ENCODE data around the gene RFX1. TPM values are rescaled to one million over a fixed set of nuclear protein-coding genes. Genes with fewer than 3 reads are reported as not detected.

RFX1 gene
- total RNA-seq, 1 experiment from 2014 or later = 4.4 TPM

DNA sequence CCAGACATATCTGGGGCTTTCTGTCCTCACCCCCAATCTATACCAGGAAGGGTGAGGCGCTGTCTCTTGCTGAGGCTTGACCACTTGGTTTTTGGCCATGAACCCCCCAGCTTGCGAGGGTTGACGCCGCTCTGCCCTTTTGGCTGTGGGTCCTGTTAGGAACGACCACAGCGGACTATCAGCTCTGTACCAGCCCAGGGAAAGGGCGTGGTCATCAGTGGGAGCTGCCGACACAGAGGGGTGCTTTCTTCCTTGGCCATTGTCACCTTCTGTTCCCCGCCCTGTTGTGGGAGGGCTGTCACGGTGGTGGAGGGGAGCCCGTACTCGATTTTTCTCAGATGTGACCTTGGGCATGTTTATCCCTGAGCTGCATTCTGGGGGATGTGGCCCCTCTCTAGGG lies 48.1 kb downstream of the RFX1 start:
- Histone ChIP-seq H3K4me1 (no peaks in the 10 kb centered on the region; the same call in 1 of the 2 replicates), H3K36me3 (peaks cover 68% of the 10 kb centered on the region), H3K9me3 (replicated peaks) (no peaks in the 10 kb centered on the region), H3K4me3 (no peak overlapping the region), H3K27me3 (no peaks in the 10 kb centered on the region), H3K27ac (no peak overlapping the region)
- DNase-seq = no peak

- no peaks in the 10 kb centered on the region; the same call in 1 of the 2 replicates for H3K4me1 ChIP-seq
- H3K27me3 ChIP-seq = no peaks in the 10 kb centered on the region
- no peak overlapping the region for H3K4me3 ChIP-seq
- DNase-seq = no peak
- no peak overlapping the region for H3K27ac ChIP-seq
- no peaks in the 10 kb centered on the region for H3K9me3 ChIP-seq (replicated peaks)
- H3K36me3 ChIP-seq = peaks cover 65% of the 10 kb centered on the region
Observed at GRCh38 chr19:13957051-13957450, 49.1 kb downstream of the RFX1 start.

DNA sequence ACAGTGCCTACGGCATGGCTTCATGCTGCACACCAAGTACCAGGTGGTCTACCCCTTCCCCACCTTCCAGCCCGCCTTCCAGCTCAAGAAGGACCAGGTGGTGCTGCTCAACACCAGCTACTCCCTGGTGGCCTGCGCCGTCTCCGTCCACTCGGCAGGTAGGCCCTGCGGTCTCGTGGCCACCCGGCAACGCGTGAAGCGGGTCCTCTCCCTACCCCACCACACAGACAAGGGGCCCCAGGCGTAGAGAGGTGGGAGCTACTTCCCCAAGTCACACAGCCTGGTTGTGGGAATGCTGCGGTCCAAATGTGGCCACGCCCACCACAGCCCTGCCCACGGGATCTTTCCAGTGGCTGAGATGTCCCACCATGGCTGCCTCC lies 49.8 kb downstream of the RFX1 start:
- no peak for DNase-seq
- no peak overlapping the region for H3K4me3 ChIP-seq
- H3K9me3 ChIP-seq (replicated peaks) = no peaks in the 10 kb centered on the region
- H3K4me1 ChIP-seq = no peaks in the 10 kb centered on the region; the same call in 1 of the 2 replicates
- no peak overlapping the region for H3K27ac ChIP-seq
- peaks cover 60% of the 10 kb centered on the region for H3K36me3 ChIP-seq
- no peaks in the 10 kb centered on the region for H3K27me3 ChIP-seq

DNA sequence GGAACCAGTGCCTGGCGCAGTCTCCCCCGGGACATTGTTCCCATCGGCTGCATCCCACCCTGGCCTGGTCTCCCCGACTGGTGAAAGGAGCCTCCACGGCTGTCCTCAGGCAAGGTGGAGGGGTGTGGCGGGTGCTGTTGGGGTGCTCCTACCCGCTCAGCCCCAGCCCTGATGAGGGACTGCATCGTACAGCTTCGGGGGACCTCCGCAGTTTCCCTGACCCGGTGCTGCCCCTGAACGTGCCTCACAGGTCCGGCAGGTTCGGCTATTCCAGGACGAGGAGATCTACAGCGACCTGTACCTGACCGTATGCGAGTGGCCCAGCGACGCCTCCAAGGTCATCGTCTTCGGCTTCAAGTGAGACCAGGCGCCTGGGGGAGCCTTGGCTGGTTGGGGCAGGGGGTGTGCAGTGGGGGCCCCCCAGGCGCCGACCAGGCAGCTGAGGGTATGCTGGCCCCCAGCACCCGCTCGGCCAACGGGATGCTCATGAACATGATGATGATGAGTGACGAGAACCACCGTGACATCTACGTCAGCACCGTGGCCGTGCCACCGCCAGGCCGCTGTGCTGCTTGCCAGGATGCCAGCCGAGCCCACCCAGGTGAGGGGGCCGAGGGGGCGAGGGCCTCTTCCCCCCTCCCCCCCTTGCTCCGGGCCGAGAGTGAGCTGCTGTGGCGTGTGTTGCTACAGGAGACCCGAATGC lies 50.3 kb downstream of the RFX1 start:
- H3K9me3 ChIP-seq (replicated peaks) = no peaks in the 10 kb centered on the region
- DNase-seq = no peak
- H3K36me3 ChIP-seq = peaks cover 58% of the 10 kb centered on the region
- H3K4me3 ChIP-seq = no peak overlapping the region
- no peaks in the 10 kb centered on the region; the same call in 1 of the 2 replicates for H3K4me1 ChIP-seq
- no peak overlapping the region for H3K27ac ChIP-seq
- no peaks in the 10 kb centered on the region for H3K27me3 ChIP-seq

DNA sequence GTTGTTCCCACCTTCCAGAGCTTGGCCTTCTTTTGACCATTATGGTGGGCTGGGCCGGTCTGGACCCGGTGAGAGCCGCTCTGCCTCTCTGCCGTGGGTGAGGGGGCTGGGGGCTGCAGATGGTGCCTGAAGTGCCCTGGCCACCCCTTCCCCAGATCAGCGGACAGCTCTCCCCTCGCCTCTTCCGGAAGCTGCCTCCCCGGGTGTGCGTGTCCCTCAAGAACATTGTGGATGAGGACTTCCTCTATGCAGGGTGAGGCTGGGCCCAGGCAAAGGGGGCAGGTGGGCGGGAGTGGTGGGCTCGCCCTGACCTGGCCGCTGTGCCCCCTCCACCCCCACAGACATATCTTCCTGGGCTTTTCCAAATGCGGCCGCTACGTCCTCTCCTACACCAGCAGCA lies 51.9 kb downstream of the RFX1 start:
- peaks cover 43% of the 10 kb centered on the region for H3K36me3 ChIP-seq
- no peaks in the 10 kb centered on the region; the same call in 1 of the 2 replicates for H3K4me1 ChIP-seq
- H3K9me3 ChIP-seq (replicated peaks) = no peaks in the 10 kb centered on the region
- no peaks in the 10 kb centered on the region for H3K27me3 ChIP-seq
- no peak overlapping the region for H3K27ac ChIP-seq
- DNase-seq = no peak
- no peak overlapping the region for H3K4me3 ChIP-seq

DNA sequence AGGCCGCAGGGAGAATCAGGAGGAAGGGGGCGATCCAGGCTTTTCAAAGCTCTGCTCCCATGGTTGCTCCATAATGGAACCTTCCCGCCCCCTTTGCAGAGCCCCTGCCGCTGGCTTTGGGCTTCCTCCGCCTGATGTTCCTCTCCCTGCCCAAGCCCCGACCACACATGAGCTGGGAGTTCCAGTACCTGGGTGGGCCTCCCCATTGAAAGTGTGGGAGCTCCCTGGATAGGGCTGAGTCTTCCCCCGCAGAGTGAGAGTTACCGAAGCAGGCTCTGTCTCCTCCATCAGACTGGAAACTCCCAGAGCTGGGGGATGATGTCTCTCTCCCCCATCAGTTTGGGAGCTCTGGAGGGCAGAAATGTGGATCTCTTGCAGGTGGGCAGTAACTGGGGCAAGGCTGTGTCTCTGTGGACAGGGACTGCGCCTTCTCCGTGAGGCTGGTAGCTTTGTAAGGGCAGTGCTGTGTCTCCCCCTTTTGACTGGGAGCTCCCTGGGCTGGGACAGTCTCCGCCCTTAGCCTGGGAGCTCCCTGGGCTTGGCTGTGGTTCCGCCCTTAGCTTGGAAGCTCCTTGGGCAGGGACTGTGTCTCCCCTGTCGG lies 53.1 kb downstream of the RFX1 start:
- H3K4me1 ChIP-seq = no peaks in the 10 kb centered on the region; the same call in 1 of the 2 replicates
- peak overlapping the region; percentile 86 for H3K4me3 ChIP-seq
- H3K9me3 ChIP-seq (replicated peaks) = no peaks in the 10 kb centered on the region
- peak; percentile 48 to 51 for DNase-seq
- H3K36me3 ChIP-seq = peaks cover 32% of the 10 kb centered on the region
- no peak overlapping the region for H3K27ac ChIP-seq
- no peaks in the 10 kb centered on the region for H3K27me3 ChIP-seq

DNA sequence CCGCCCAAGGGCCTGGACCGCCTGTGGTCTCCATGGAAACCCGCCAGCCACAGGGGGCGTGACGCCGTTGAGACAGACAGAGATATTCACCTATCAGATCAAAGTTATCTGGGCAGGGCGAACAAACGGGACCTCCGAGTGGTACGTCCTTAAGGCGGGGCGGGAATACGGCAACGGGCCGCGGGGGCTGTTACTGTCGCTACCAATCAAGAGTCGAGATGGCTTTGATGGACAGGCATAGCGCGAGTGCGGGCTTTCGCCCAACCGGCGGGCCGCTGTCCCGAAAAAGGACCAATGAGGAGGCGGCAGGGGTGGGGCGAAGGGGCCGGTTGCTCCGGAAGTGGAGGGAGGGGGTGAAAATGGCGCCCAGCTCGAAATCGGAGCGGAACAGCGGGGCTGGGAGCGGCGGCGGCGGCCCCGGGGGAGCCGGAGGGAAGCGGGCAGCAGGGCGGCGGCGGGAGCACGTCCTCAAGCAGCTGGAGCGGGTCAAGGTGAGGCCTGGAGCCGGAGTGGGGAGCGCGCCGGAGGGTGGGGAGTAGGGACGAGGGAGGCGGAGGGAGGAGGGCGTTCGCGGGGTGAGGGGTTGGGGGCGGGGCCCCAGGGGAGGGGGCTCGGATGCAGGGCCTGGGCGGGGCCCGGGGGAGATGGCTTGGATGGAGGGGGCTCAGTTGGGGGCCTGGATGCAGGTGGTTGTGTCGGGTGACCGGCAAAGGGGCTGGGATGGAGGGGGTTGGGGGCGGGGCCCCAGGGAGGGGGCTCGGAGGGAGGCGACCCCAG lies 53.8 kb downstream of the RFX1 start, which contains the start of gene DCAF15:
Gene DCAF15, plus strand, starts transcription at position 356 of the 777 bp plus-strand sequence. Its CDS starts 4 bp downstream, at position 360.
- no peaks in the 10 kb centered on the region; the same call in 1 of the 2 replicates for H3K4me1 ChIP-seq
- peak; percentile 100 for DNase-seq
- no peaks in the 10 kb centered on the region for H3K9me3 ChIP-seq (replicated peaks)

GRCh38 chr19:13951799-13952153 lies 54.3 kb downstream of the RFX1 start:
- DNase-seq = no peak
- Histone ChIP-seq H3K4me3 (peak overlapping the region; percentile 86), H3K4me1 (no peaks in the 10 kb centered on the region; the same call in 1 of the 2 replicates), H3K27ac (no peak overlapping the region), H3K27me3 (no peaks in the 10 kb centered on the region), H3K9me3 (replicated peaks) (no peaks in the 10 kb centered on the region), H3K36me3 (peaks cover 22% of the 10 kb centered on the region)

More for the DNA sequence above, 53.8 kb downstream of the RFX1 start, which contains the start of gene DCAF15:
- Histone ChIP-seq H3K36me3 (peaks cover 28% of the 10 kb centered on the region), H3K27me3 (no peaks in the 10 kb centered on the region), H3K27ac (peak within 1 kb of the TSS; percentile 85), H3K4me3 (peak within 1 kb of the TSS; percentile 86)

GRCh38 chr19:13951043-13951442 lies 55.1 kb downstream of the RFX1 start:
- H3K9me3 ChIP-seq (replicated peaks) = no peaks in the 10 kb centered on the region
- H3K36me3 ChIP-seq = peaks cover 15% of the 10 kb centered on the region
- H3K27ac ChIP-seq = no peak overlapping the region
- no peak overlapping the region for H3K4me3 ChIP-seq
- no peak for DNase-seq
- H3K27me3 ChIP-seq = no peaks in the 10 kb centered on the region
- H3K4me1 ChIP-seq = no peaks in the 10 kb centered on the region; the same call in 1 of the 2 replicates

DNA sequence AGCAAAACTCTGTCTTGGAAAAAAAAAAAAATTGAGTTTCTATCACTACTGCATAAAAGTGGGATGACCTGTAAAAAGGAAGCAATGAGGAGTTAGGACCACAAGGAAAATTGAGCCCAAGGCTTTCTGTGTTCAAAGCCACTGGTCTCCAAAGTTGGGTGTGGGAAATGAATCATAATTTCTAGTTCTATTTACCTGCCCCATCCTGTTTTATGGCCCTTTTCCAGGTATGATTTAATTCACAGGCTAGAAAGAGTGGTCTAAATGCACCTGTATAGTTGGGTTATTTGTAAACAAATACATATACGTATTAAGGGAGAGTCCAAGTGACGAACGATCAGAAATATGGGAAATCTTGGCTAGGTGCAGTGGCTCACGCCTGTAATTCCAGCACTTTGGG lies 59.7 kb downstream of the RFX1 start:
- no peaks in the 10 kb centered on the region for H3K9me3 ChIP-seq (replicated peaks)
- no peak overlapping the region for H3K4me3 ChIP-seq
- DNase-seq = no peak
- H3K27me3 ChIP-seq = no peaks in the 10 kb centered on the region
- no peaks in the 10 kb centered on the region for H3K36me3 ChIP-seq
- no peaks in the 10 kb centered on the region for H3K4me1 ChIP-seq
- H3K27ac ChIP-seq = no peak overlapping the region

- Histone ChIP-seq H3K4me1 (no peaks in the 10 kb centered on the region; the same call in 1 of the 2 replicates), H3K27me3 (no peaks in the 10 kb centered on the region; the same call in 1 of the 2 replicates), H3K36me3 (no peaks in the 10 kb centered on the region), H3K9me3 (replicated peaks) (no peaks in the 10 kb centered on the region), H3K27ac (no peak overlapping the region), H3K4me3 (no peak overlapping the region)
- peak in 1 of 2 experiments; percentile 47 for DNase-seq
Observed at GRCh38 chr19:13942023-13942684, 64.0 kb downstream of the RFX1 start.

GRCh38 chr19:13938301-13939064 lies 67.6 kb downstream of the RFX1 start, which contains the start of gene PODNL1:
TSS of gene PODNL1 (minus strand) at chr19:13938417. CDS start at chr19:13938181, 236 bp downstream.
- H3K9me3 ChIP-seq (replicated peaks) = no peaks in the 10 kb centered on the region
- H3K27ac ChIP-seq = no peak within 1 kb of the TSS
- H3K4me1 ChIP-seq = no peaks in the 10 kb centered on the region; the same call in 1 of the 2 replicates
- peak within 1 kb of the TSS; percentile 31 for H3K4me3 ChIP-seq
- H3K27me3 ChIP-seq = no peaks in the 10 kb centered on the region; the same call in 1 of the 2 replicates
- peak; percentile 47 to 48 for DNase-seq
- H3K36me3 ChIP-seq = no peaks in the 10 kb centered on the region

DNA sequence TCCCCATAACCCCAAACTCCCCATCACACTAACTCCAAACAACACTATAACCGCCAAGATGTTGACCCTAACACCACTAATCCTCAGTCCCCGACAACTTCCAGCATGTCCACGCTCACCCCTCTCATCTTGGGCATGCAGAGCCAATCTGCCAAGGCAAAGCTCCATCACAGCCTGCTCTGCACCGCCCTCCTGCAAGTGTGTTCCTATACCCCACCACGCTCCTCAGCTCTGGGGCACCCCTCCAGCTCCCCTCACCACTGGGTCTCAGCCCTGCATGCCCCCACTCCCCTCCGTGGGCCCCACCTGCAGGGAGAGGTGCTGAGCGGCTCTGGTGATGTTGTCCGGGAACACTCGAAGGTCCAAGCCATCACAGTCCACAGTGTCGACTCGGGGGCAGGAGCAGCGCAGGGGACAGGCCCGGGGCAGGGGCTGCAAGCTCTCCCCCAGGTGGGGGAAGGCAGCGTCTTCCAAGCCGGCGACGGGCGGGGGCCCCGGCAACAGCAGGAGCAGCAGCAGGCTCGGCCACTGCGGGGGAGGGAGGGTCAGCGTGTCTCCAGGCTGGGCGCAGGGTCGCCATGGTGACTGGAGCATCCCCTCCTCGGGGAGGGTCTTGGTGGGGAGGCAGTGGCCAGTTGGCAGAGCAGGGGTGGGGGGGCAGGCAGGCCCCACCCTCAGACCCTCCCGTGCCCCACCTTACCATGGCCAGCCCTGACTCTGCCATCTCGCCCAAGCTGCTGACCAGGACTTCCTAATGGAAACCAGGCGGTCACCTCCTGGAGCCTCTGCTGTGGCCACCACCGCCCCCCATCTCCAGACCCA lies 68.4 kb downstream of the RFX1 start:
- Histone ChIP-seq H3K27ac (no peak overlapping the region), H3K4me3 (peak overlapping the region; percentile 31), H3K4me1 (no peaks in the 10 kb centered on the region; the same call in 1 of the 2 replicates), H3K9me3 (replicated peaks) (no peaks in the 10 kb centered on the region), H3K27me3 (no peaks in the 10 kb centered on the region; the same call in 1 of the 2 replicates), H3K36me3 (no peaks in the 10 kb centered on the region)
- DNase-seq = no peak
